Loucy (cell line): ENCODE measurements around the gene TSHZ2.

ENCODE experiments used
- H2AFZ ChIP-seq: fragments of 200-600 bp; sonication (generic); 2 replicates; pipeline ENCODE4 v1.6.0; 2016; ENCODE audit warnings: antibody characterized with exemption, mild to moderate bottlenecking, low read length, moderate library complexity
- H3F3A ChIP-seq: fragments of 200-600 bp; 2 replicates; pipeline ENCODE4 v1.6.0; 2016; ENCODE audit warnings: antibody characterized with exemption, low read depth, mild to moderate bottlenecking
- H3K27me3 ChIP-seq: fragments of 200-600 bp; sonication (generic); 2 replicates; pipeline ENCODE4 v1.6.1; 2014; ENCODE audit warnings: low read length, mild to moderate bottlenecking; ENCODE audit not compliant: insufficient read depth, poor library complexity, severe bottlenecking
- H3K36me3 ChIP-seq: fragments of 200-600 bp; sonication (generic); 2 replicates; pipeline ENCODE4 v1.6.1; 2016; ENCODE audit warnings: low read length; ENCODE audit not compliant: insufficient read depth
- H3K4me1 ChIP-seq: fragments of 200-600 bp; sonication (generic); 2 replicates; pipeline ENCODE4 v1.5.1; 2014; ENCODE audit warnings: low read length, mild to moderate bottlenecking; ENCODE audit not compliant: insufficient read depth, poor library complexity, severe bottlenecking
- H3K4me2 ChIP-seq: fragments of 200-600 bp; sonication (generic); 2 replicates; pipeline ENCODE4 v1.6.0; 2014; ENCODE audit warnings: antibody characterized with exemption, low read length, low read depth, mild to moderate bottlenecking; ENCODE audit not compliant: poor library complexity, severe bottlenecking
- H3K4me3 ChIP-seq: fragments of 200-600 bp; sonication (generic); 2 replicates; pipeline ENCODE4 v1.5.1; 2014; ENCODE audit warnings: low read length, mild to moderate bottlenecking, mixed read lengths; ENCODE audit not compliant: poor library complexity, severe bottlenecking
- H3K79me2 ChIP-seq: fragments of 200-600 bp; sonication (generic); 2 replicates; pipeline ENCODE4 v1.6.1; 2014; ENCODE audit warnings: low read length; ENCODE audit not compliant: insufficient read depth
- H3K9ac ChIP-seq: fragments of 200-600 bp; sonication (generic); 2 replicates; pipeline ENCODE4 v1.6.0; 2014; ENCODE audit warnings: mild to moderate bottlenecking, low read depth, low read length, moderate library complexity; ENCODE audit not compliant: poor library complexity, severe bottlenecking
- H3K9me2 ChIP-seq: fragments of 200-600 bp; sonication (generic); replicated peaks from 2 replicates; pipeline ENCODE4 v1.6.1; 2016; ENCODE audit warnings: low read depth, low read length, mixed read lengths
- H3K9me3 ChIP-seq: fragments of 200-600 bp; sonication (generic); 2 replicates; pipeline ENCODE4 v1.6.1; 2014; ENCODE audit warnings: mild to moderate bottlenecking, antibody characterized with exemption, low read length, low read depth; ENCODE audit not compliant: insufficient read depth
- H4K20me1 ChIP-seq: fragments of 200-600 bp; sonication (generic); 2 replicates; pipeline ENCODE4 v1.6.0; 2014; ENCODE audit warnings: antibody characterized with exemption, low read length, mild to moderate bottlenecking; ENCODE audit not compliant: insufficient read depth, poor library complexity, severe bottlenecking
- EZH2phosphoT487 ChIP-seq: fragments of 200-600 bp; IDR thresholded peaks from 2 replicates; pipeline ENCODE4 v1.6.1; 2018; ENCODE audit warnings: antibody characterized with exemption, mild to moderate bottlenecking, moderate library complexity, borderline replicate concordance
- TF ChIP-seq, protein P1 (sequence below): fragments of 200-600 bp; sonication (generic); conservative IDR thresholded peaks from 2 replicates; pipeline ENCODE4 v1.5.1; 2014; ENCODE audit warnings: mild to moderate bottlenecking, antibody characterized with exemption, low read length

Gene TSHZ2

DNA sequence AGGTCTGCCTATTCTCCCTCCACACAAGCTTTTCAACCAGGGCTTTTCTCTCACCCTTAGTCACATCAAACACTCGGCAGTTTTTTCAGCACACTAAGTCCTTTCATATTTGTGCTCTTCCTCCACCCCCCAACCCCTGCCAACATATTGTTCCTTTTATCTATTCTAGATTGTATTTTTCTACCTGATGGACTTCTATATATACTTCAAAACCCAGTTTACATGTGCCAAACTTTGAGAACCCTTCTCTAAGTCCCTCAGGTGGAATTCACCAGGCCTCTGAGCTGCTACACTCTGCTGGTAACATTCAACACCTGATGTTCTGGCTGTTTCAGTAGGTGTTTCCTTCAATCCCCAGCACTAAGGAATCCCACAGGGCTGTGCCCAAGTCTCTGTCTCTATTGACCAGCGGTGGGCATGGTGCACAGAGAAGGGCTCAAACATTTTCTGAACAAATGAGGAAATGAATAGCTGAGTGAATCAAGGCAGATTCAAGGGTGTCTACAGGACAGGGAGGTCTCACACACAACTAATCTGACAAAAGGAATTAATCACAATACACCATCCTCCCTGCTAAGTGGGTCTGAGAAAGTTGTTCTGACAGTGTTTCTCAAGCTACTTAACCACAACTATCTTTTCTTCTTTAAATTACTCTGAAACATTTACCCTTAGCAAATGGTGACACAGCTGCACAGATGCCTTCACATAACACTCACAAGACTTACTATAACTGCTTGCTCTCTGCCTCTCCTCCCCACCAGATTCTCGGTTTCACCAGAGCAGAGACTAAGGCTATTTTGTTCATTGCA is 166.5 kb downstream of the TSHZ2 start:
- Histone ChIP-seq H3K36me3 (no peaks in the 10 kb centered on the region), H2AFZ (no peak overlapping the region), H3K9me2 (no peaks in the 10 kb centered on the region), H3K79me2 (no peaks in the 10 kb centered on the region), H3K4me2 (no peak overlapping the region), H4K20me1 (no peaks in the 10 kb centered on the region), H3K4me1 (no peaks in the 10 kb centered on the region), H3K27me3 (no peaks in the 10 kb centered on the region), H3K9ac (no peak overlapping the region), H3K9me3 (no peaks in the 10 kb centered on the region), H3F3A (no peaks in the 10 kb centered on the region), H3K4me3 (no peak overlapping the region)
- TF ChIP-seq EZH2phosphoT487: no peak
- TF ChIP-seq, protein P1, sequence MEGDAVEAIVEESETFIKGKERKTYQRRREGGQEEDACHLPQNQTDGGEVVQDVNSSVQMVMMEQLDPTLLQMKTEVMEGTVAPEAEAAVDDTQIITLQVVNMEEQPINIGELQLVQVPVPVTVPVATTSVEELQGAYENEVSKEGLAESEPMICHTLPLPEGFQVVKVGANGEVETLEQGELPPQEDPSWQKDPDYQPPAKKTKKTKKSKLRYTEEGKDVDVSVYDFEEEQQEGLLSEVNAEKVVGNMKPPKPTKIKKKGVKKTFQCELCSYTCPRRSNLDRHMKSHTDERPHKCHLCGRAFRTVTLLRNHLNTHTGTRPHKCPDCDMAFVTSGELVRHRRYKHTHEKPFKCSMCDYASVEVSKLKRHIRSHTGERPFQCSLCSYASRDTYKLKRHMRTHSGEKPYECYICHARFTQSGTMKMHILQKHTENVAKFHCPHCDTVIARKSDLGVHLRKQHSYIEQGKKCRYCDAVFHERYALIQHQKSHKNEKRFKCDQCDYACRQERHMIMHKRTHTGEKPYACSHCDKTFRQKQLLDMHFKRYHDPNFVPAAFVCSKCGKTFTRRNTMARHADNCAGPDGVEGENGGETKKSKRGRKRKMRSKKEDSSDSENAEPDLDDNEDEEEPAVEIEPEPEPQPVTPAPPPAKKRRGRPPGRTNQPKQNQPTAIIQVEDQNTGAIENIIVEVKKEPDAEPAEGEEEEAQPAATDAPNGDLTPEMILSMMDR: no peak

DNA sequence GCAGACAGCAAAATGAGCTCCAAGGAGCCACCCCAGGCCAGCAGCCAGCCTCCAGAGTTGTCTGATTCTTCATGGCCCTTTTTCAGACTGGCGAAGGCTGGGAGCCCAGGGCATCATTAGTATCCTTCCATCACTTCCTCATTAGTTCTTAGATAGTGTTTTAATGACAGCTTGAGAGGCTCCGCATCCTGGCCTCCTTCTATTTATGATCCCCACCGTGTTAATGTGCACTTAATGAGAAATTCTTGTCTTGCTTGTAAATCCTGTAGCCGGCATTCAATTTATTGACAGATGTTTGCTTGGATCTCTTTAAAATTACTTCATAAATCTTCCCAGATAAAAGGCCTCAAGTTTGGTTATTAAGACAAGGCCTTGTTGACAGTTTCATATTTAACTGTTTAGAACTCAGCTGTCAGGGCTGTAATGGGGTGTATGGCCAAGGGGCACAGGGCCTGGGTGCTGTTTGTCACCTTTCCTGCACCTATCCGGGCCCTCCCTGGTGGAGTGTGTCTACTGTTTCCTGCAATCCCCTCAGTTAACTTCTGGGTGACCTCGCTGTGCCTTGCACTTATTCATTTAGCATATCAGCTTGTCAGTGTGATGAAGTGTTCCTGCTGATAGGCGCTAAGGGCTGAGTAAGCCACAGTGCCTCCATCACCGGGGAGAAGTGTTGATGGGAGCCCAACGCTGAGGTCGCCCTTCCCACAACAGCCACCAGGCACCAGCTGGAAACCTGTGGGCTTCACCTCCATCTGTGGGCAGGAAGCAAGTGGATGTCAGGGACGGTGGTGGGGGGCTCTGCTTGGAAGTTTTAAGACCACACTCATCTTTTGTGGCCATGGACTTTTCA is 169.3 kb downstream of the TSHZ2 start:
- Histone ChIP-seq H2AFZ (no peak overlapping the region), H3K9me3 (no peaks in the 10 kb centered on the region), H3K9ac (no peak overlapping the region), H3K27me3 (no peaks in the 10 kb centered on the region), H3K4me1 (no peaks in the 10 kb centered on the region), H3K9me2 (no peaks in the 10 kb centered on the region), H3K79me2 (no peaks in the 10 kb centered on the region), H3K4me2 (no peak overlapping the region), H3F3A (no peaks in the 10 kb centered on the region), H3K36me3 (no peaks in the 10 kb centered on the region), H4K20me1 (no peaks in the 10 kb centered on the region), H3K4me3 (no peak overlapping the region)
- TF ChIP-seq, protein P1: no peak
- TF ChIP-seq EZH2phosphoT487: no peak

DNA sequence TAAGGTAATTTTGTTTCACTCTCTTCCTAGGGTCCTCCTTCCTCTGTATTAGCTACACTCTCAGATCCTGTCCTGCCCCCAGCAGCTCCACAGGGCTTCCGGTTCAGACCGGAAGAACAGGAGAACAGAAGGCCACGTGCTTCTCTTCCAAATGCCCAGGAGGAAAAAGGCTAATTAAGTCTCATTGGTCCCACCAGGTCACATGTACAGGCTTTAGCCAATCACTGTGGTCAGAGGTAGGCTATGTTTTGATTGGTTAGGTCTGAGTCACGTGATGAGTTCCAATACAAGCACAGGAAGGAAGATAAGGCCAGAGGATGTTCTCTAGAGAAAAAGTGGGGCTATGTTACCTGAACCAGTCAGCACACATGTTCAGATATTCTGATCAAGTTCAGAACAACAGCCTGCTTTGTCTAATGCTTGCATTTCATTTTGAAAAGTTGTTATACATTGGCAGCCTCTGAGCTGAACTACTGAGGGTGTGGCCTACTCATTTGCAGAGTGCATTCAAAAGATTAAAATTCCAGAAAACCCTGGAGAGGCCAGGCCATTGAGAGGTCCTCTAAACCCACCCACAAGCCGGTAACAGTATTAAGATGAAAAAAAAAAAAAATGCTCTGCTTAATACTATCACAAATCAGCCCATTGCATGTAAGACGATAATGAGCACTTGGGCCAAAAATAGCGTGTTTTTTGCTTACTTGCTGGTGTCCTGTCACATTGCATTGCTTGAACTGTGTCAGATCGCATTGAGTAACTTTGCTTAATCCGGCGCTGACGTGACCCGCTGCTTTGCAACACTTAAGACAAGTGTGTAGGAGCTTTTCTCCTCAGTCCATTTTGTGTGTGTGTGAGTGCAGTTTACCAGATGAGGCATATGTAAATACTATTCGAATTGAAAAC is 170.3 kb downstream of the TSHZ2 start:
- H3K9ac ChIP-seq: no peak overlapping the region
- no peaks in the 10 kb centered on the region for H3F3A ChIP-seq
- H3K4me1 ChIP-seq: no peaks in the 10 kb centered on the region
- TF ChIP-seq, protein P1: no peak
- TF ChIP-seq EZH2phosphoT487: no peak
- no peak overlapping the region for H3K4me3 ChIP-seq
- no peaks in the 10 kb centered on the region for H3K27me3 ChIP-seq
- no peaks in the 10 kb centered on the region for H3K9me2 ChIP-seq
- H3K79me2 ChIP-seq: no peaks in the 10 kb centered on the region
- no peak overlapping the region for H3K4me2 ChIP-seq
- H4K20me1 ChIP-seq: no peaks in the 10 kb centered on the region
- H3K36me3 ChIP-seq: no peaks in the 10 kb centered on the region
- no peaks in the 10 kb centered on the region for H3K9me3 ChIP-seq
- peak overlapping the region; percentile 41; the same call in 1 of the 2 replicates for H2AFZ ChIP-seq
